ENCODE results near the gene MATK.

The MATK gene

GRCh38 chr19:3807131-3807480, 20.9 kb upstream of the MATK start (continued):
- no peak for TF ChIP-seq HOXA7 (CRISPR knock-in tag; IDR thresholded peaks at IDR 0.05; ENCODE audit: borderline replicate concordance)
- TF ChIP-seq ZNF510 (tag by site-specific recombination; IDR thresholded peaks at IDR 0.05; ENCODE audit: insufficient replicate concordance): no peak
- TF ChIP-seq ZNF660 (tag by site-specific recombination; IDR thresholded peaks at IDR 0.05): no peak
- no peak for TF ChIP-seq ZNF19 (tag by site-specific recombination; IDR thresholded peaks at IDR 0.05; ENCODE audit: low read depth)
- no peak for TF ChIP-seq ZNF148 (tag by site-specific recombination; IDR thresholded peaks at IDR 0.05; ENCODE audit: borderline replicate concordance)

- Histone ChIP-seq H3K27ac (ENCODE audit: extremely low read depth, low read depth, low read length) (no peak overlapping the region), H3K4me1 (ENCODE audit: control insufficient read depth, insufficient read depth, low read length) (peaks cover 2% of the 10 kb centered on the region; the same call in 1 of the 2 replicates), H3K9me3 (ENCODE audit: control insufficient read depth, insufficient read depth, low read depth, low read length) (no peaks in the 10 kb centered on the region), H3K4me3 (ENCODE audit: low read depth, low read length) (no peak overlapping the region), H3K36me3 (ENCODE audit: control insufficient read depth in 2 of 2, insufficient read depth in 1 of 2, low read length in 2 of 2) (no peaks in the 10 kb centered on the region)
- ChIA-PET CTCF (interaction anchor here (0.7 to 1.5 kb wide), 3 partner anchors 16 to 46 kb away, joined by 3 to 10 read pairs (median 3); no protein-coding TSS in a partner anchor), POLR2A (no interaction called here)
- TF ChIP-seq ZNF560 (tag by site-specific recombination; IDR thresholded peaks at IDR 0.05; ENCODE audit: borderline replicate concordance): no peak
- no peak for TF ChIP-seq ZNF391 (tag by site-specific recombination; IDR thresholded peaks at IDR 0.05; ENCODE audit: borderline replicate concordance, low read depth)
- no peak for TF ChIP-seq ZNF16 (tag by site-specific recombination; IDR thresholded peaks at IDR 0.05; ENCODE audit: low read depth)
- TF ChIP-seq ZNF777 (tag by site-specific recombination; IDR thresholded peaks at IDR 0.05; ENCODE audit: borderline replicate concordance): no peak
- TF ChIP-seq ZNF585B (tag by site-specific recombination; IDR thresholded peaks at IDR 0.05): no peak
- TF ChIP-seq ZBTB11 (tag by site-specific recombination; conservative IDR thresholded peaks at IDR 0.05; ENCODE audit: low read depth): no peak
- TF ChIP-seq ZNF610 (tag by site-specific recombination; IDR thresholded peaks at IDR 0.05; ENCODE audit: borderline replicate concordance): no peak
- TF ChIP-seq ZNF530 (tag by site-specific recombination; IDR thresholded peaks at IDR 0.05; ENCODE audit: low read depth): no peak
Measured at GRCh38 chr19:3805859-3806258, 19.7 kb upstream of the MATK start.

GRCh38 chr19:3804429-3804828, 18.2 kb upstream of the MATK start:
- Histone ChIP-seq H3K27ac (ENCODE audit: extremely low read depth, low read depth, low read length) (no peak overlapping the region), H3K4me1 (ENCODE audit: control insufficient read depth, insufficient read depth, low read length) (peaks cover 2% of the 10 kb centered on the region; the same call in 1 of the 2 replicates), H3K4me3 (ENCODE audit: low read depth, low read length) (no peak overlapping the region), H3K36me3 (ENCODE audit: control insufficient read depth in 2 of 2, insufficient read depth in 1 of 2, low read length in 2 of 2) (no peaks in the 10 kb centered on the region), H3K9me3 (ENCODE audit: control insufficient read depth, insufficient read depth, low read depth, low read length) (no peaks in the 10 kb centered on the region)
- CTCF ChIA-PET: interaction anchor here (0.8 to 1.5 kb wide), 2 partner anchors 18 to 48 kb away, joined by 3 read pairs; no protein-coding TSS in a partner anchor
- POLR2A ChIA-PET: no interaction called here
- TF ChIP-seq ZBTB11 (tag by site-specific recombination; conservative IDR thresholded peaks at IDR 0.05; ENCODE audit: low read depth) (no peak), ZIC2 (tag by site-specific recombination; IDR thresholded peaks at IDR 0.05) (0 out of 2 replicates have a peak, but pooled peaks have one; percentile 11), ZNF24 (tag by site-specific recombination; IDR thresholded peaks at IDR 0.05) (no peak), ZNF311 (tag by site-specific recombination; IDR thresholded peaks at IDR 0.05; ENCODE audit: borderline replicate concordance) (no peak)

Measured in HEK293 (cell line).